ENCODE data around the gene LILRB1.
"Not testable (repeated sequence)": the region's sequence is repeated elsewhere in the genome, so short reads cannot be mapped to it uniquely, and the experiment has no call there.

GRCh38 chr19:54681596-54681995 is 51.3 kb downstream of the LILRB1 start:
- TF ChIP-seq CTCF (conservative IDR thresholded peaks at IDR 0.05 in 1 of 2, IDR thresholded peaks at IDR 0.05 in 1 of 2; ENCODE audit: low read depth in 1 of 2, low read length in 2 of 2); EZH2 (IDR thresholded peaks at IDR 0.05; ENCODE audit: low read length, missing control alignments): not testable (repeated sequence)
